Measurements from ENCODE around the gene EXOC6. TPM values are rescaled to one million over a fixed set of nuclear protein-coding genes. Genes with fewer than 3 reads are reported as not detected.
A peak's percentile ranks its signal among the peaks of the same experiment; 100 is the strongest.

Gene EXOC6
- total RNA-seq, 2 donors from 2014 or later = 13.2 to 70.8 TPM

DNA sequence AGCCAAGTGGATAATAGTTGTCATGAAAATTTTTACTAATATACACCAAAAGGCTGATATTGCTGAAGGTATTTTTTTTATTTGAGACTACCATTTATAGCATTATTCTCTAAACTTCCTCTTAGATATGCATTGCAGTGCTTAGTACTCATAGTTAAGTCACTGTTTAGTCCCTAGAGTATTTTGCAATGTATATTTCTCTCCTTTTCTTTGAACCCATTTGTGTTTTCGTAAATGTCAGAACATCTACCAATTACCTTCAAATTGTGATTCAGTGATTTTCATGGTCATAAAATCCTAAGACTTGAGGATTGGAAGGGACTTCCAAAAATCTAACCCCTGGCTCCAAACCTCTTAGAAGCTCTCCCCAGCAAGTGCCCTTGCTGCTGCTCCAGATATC lies 190.8 kb downstream of the EXOC6 start:
- Histone ChIP-seq H3K9me3 (no peaks in the 10 kb centered on the region), H3K4me3 (no peak overlapping the region), H3K27me3 (no peaks in the 10 kb centered on the region), H3K27ac (no peak overlapping the region), H3K36me3 (replicated peaks in 1 of 2; ENCODE audit: insufficient read depth in 1 of 2, low read depth in 2 of 2) (no peaks in the 10 kb centered on the region), H3K4me1 (no peaks in the 10 kb centered on the region)
- 87 to 93% methylated on average over 1 of the region's 1 CpG for WGBS, 2 donors
- ATAC-seq (no peak), DNase-seq (no peak)
- no peak for TF ChIP-seq POLR2A (IDR thresholded peaks at IDR 0.05)
- TF ChIP-seq, protein P1, sequence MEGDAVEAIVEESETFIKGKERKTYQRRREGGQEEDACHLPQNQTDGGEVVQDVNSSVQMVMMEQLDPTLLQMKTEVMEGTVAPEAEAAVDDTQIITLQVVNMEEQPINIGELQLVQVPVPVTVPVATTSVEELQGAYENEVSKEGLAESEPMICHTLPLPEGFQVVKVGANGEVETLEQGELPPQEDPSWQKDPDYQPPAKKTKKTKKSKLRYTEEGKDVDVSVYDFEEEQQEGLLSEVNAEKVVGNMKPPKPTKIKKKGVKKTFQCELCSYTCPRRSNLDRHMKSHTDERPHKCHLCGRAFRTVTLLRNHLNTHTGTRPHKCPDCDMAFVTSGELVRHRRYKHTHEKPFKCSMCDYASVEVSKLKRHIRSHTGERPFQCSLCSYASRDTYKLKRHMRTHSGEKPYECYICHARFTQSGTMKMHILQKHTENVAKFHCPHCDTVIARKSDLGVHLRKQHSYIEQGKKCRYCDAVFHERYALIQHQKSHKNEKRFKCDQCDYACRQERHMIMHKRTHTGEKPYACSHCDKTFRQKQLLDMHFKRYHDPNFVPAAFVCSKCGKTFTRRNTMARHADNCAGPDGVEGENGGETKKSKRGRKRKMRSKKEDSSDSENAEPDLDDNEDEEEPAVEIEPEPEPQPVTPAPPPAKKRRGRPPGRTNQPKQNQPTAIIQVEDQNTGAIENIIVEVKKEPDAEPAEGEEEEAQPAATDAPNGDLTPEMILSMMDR (IDR thresholded peaks at IDR 0.05) = no peak
- intact Hi-C loops (cut with DNase I) = no loop called here

DNA sequence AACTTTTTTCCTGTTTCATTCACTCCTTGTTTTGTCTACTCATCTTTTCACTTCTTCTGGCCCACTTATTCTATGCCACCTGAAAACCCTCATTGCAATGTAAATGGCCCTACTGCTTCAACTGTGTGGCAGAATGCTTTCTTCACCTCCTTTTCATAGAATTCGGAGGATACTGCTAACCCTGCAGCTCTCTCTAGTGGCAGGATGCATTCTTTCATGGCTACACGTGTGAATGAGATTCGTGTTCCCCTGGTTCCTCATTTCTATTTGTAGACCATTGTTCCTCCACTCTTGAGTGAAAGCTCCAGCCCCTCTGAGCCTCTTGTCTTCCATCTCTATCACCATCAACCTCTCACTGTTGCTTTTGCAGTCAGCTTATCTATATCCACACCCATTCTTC lies 191.4 kb downstream of the EXOC6 start:
- H3K27ac ChIP-seq = no peak overlapping the region
- no peak for DNase-seq
- H3K27me3 ChIP-seq = no peaks in the 10 kb centered on the region
- intact Hi-C loops (cut with DNase I) = no loop called here
- no peaks in the 10 kb centered on the region for H3K9me3 ChIP-seq
- H3K4me1 ChIP-seq = no peaks in the 10 kb centered on the region
- no peak for ATAC-seq
- 30 to 66% methylated on average over 3 of the region's 3 CpGs for WGBS, 2 donors
- no peaks in the 10 kb centered on the region for H3K36me3 ChIP-seq (replicated peaks in 1 of 2; ENCODE audit: insufficient read depth in 1 of 2, low read depth in 2 of 2)
- no peak overlapping the region for H3K4me3 ChIP-seq
- TF ChIP-seq POLR2A (IDR thresholded peaks at IDR 0.05) = no peak
- TF ChIP-seq, protein P1 (IDR thresholded peaks at IDR 0.05) = peak in 1 of 7 experiments; percentile 7

DNA sequence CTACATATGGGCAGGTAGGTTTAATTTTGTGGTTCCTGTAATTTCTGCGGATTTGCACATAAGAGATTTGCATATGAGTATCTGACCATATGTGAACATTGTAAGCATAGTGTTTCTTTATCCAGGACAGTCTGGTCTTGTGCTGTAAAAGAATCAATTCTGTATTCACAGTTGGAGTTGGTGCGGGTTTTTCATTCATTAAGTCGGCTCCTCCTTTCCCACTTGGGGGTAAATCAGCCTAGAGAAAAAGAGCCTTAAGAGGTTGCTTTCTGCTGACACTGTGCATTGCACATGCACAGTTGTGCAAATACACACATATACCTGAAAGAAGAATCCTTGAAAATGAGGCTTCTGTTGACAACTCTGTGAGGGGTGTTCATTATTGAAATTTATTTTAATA lies 206.2 kb downstream of the EXOC6 start:
- H3K4me3 ChIP-seq = no peak overlapping the region
- H3K27ac ChIP-seq = no peak overlapping the region
- no peaks in the 10 kb centered on the region for H3K9me3 ChIP-seq
- peaks cover 0 to 2% of the 10 kb centered on the region in 2 donors for H3K36me3 ChIP-seq (replicated peaks in 1 of 2; ENCODE audit: insufficient read depth in 1 of 2, low read depth in 2 of 2)
- DNase-seq (no peak), ATAC-seq (no peak)
- TF ChIP-seq, protein P1 (IDR thresholded peaks at IDR 0.05) = no peak
- no peak for TF ChIP-seq POLR2A (IDR thresholded peaks at IDR 0.05)
- intact Hi-C loops (cut with DNase I) = no loop called here
- no peaks in the 10 kb centered on the region for H3K27me3 ChIP-seq
- WGBS, 2 donors = 92 to 93% methylated on average over 3 of the region's 3 CpGs
- no peaks in the 10 kb centered on the region for H3K4me1 ChIP-seq

DNA sequence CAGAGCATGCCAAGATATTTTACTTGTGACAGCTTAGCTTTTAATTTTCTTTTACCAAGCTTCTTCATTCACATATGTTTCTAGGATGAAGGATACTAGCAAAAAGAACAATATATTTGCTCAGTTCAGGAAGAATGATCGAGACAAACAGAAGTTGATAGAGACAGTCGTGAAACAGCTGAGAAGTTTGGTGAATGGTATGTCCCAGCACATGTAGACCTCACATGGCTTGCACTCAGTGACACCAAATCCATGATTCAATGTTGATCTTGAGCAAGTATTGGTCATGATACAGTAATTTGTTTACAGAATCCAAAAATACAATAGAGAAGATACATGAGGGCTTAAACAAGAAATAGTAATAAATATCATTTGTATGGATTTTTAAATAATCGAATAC lies 209.8 kb downstream of the EXOC6 start:
- intact Hi-C loops (cut with DNase I) = no loop called here
- WGBS, 2 donors = 95 to 96% methylated on average over 3 of the region's 3 CpGs
- peaks cover 0 to 2% of the 10 kb centered on the region in 2 donors for H3K36me3 ChIP-seq (replicated peaks in 1 of 2; ENCODE audit: insufficient read depth in 1 of 2, low read depth in 2 of 2)
- no peak overlapping the region for H3K27ac ChIP-seq
- no peaks in the 10 kb centered on the region for H3K9me3 ChIP-seq
- ATAC-seq (no peak), DNase-seq (no peak)
- H3K4me1 ChIP-seq = peaks cover 20% of the 10 kb centered on the region
- no peaks in the 10 kb centered on the region for H3K27me3 ChIP-seq
- TF ChIP-seq POLR2A (IDR thresholded peaks at IDR 0.05) = no peak
- TF ChIP-seq, protein P1 (IDR thresholded peaks at IDR 0.05) = no peak
- H3K4me3 ChIP-seq = no peak overlapping the region
